HL-60/S4 treated with phorbol 12-myristate 13-acetate at 8.2 ng/mL for 4 days and 3 days (cell line): Measurements from ENCODE around the gene EFL1.

Source experiments
- in situ Hi-C: fragments of 300-500 bp; cut with MboI; formaldehyde crosslinking; loops from 2 replicates; pipeline ENCODE4 v1.15.0; 2022; ENCODE audit warnings: low sequenced_read_pairs

Gene EFL1

DNA sequence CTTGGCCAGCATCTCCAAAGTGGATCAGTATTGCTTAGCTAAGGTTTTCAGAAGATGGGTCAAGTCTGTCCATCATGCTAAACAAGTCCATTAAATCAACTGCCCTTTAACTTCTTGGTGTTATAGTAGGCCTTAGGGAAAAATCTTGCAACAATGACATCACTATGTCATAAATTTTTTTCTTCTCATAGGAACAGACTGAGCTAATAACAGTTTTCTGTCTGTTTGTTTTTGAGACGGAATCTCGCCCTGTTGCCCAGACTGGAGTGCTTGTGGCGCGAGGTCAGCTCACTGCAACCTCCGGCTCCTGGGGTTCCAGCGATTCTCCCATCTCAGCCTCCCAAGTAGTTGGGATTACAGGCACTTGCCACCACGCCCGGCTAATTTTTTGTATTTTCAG, 94.2 kb downstream of the EFL1 start:
- in situ Hi-C loops, result no loop called here

DNA sequence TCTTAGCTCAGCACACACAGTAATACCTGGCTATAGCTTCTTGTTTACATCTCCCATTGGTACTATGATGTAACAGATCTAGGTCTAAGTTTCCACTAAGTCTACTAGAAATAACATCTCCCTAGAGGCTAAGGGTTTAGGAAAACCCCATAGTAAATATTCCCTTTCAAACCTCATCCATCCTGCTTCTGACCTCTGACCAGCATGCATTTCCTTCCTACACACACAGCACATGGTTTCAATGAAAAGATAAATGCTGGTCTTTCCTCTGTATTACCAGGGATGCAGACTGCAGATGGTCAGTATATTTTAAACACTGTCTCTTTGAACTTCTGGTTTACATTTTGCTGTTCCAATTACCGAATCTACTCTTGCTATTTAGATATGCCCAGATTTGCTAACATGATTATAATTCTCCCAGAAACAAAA, 96.6 kb downstream of the EFL1 start:
- in situ Hi-C loops, result no loop called here

DNA sequence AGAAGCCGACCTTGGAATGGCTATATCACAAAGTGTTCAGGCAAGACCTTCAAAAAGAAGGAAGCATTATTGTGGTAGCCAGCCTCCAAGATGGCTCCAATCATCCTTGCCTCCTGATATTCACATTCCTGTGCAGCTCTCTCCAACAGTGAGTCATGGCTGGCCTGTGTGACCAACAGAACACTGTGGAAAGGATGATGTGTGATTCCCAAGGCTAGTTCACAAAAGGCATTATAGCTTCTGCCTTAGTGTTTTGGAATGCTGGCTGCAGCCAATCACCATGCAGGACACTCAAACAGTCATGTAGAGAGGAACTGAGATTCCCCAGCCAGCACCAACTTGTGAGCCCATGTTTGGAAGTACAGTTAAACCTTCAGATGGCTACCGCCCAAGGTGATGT, 102.6 kb downstream of the EFL1 start:
- in situ Hi-C loops, result no loop called here

DNA sequence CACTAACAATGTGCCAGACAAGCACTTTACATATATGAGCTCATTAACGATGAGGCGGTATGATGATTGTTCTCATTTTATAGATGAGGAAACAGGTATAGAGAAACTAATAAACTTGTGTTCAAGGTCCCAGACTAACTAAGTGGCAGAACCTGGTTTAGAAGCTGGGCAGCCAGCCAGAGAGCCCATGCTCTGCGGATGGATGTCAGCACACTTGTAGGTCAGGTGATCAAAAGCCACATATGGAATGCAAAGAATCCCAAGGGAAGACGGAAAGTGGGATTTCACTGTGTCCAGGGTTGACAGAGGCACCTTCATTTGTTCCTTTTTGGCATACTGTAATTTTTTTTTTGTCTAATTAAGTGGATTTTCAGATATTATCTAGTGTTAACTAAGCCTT, 103.7 kb downstream of the EFL1 start:
- in situ Hi-C loops, result no loop called here

DNA sequence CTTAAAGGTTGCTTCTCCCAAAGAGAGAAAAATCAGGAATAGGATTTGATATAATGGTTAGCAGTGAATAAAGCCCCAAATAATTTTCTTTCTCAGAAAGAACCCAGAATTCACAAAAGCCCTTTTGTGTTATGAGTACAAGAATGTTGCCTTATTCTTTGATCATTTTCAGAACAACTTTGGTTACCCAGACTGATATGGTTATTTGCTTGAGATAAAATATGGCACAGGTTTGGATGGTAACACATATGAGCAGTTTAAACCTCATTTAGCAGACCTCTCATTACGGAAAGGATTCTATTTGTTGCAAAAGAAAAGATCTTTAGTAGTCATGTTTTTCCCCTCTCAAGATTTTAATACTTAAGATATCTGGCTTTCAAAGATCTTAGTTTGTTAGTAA, 111.9 kb downstream of the EFL1 start:
- in situ Hi-C loops, result no loop called here

DNA sequence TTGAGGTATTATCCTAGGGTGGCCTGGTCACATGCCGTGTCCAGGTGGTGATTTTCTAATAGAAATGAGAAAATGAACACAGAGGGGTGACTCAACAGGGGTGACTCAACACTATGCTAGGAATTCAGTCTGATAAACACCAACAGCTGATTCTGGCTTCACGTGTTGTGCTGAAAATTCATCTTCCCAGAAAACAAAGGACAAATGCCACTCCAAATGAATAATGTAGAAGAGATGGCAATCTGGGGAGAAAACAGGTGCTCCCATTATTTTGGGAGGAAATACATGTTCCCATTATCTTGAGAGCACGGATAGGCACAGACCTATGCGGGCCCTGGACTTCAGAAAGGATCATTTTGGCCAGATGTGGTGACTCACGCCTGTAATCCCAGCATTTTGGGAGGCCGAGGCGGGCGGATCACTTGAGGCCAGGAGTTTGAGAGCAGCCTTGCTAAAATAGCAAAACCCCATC, 115.5 kb downstream of the EFL1 start:
- in situ Hi-C loops, result no loop called here

DNA sequence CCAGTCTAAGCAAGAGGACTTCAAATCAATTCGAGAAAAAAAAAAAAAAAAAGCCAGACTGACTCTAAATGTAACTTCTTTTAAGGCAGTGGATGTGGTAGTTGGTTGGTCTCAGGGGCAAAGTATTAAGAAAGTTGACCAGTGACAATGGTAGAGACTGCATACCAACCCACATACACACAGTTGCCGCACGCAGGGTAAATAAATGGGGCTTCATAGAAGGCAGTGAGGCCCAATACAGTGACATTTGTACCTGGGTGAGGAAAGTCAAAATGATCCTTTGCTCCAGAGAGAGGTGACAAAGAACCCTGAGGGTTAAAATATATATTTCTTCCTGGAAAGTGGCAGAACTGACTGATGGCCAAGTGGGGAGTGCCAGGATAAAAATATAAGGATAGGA, 116.0 kb downstream of the EFL1 start:
- in situ Hi-C loops, result no loop called here

DNA sequence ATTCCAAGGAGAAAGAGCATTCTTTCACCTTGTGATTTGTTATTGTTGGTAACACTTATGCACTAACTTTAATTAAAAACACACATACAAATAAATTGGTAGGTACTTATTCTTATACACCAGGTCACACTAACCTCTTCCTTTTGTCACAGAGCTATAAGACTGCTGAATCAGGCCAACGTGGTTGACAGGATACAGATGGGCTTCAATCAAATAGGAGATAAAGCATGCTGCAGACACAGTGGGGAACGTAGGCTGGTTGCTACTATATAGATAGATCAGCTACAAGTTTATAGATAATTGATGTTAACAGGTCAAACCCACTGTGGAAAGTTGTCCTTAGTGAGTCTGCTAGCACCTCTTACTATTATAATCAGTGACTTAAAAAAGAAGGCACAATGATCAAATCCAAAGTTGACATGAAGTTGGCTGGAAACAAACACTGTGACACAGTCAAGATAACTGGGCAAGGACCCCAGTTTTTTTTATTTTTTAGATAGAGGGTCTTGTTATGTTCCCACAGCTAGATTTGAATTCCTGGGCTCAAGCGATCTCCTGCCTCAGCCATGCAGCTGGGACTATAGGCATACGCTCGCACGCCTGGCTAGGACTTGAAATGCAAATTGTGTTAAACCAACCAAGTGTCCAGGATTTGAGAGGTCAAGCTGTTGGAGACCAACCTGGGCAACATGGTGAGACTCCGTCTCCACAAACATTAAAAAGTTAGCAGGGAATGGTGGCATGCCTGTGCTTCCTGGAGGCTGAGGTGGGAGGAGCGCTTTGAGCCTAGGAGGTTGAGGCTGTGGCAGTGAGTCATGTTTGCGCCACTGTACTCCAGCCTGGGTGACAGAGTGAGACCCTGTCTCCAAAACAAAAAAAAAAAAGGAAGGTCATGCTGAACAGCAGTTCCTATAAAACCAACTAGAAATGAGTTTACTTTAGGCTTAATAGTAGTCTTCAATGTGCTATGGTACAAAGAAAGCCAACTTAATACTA, 118.8 kb downstream of the EFL1 start:
- in situ Hi-C loops, result no loop called here

DNA sequence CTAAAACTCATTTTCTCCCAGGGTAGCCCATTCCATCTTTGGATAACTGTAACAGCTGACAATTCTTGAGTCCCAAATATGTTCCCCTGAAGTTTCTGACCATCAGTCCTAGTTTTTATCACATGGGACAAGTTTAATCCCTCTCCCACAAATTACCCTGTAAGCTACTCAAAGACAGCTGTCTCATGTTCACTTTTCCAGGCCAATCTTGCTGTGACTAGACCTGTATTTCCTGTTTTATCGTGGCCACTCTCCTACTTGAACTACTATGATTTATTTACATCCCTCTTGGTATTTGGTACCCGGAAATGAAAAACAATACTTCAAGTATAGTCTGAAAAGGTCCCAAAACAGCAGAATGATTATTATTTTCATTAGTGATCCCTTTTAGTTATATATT, 121.6 kb downstream of the EFL1 start:
- in situ Hi-C loops, result no loop called here

DNA sequence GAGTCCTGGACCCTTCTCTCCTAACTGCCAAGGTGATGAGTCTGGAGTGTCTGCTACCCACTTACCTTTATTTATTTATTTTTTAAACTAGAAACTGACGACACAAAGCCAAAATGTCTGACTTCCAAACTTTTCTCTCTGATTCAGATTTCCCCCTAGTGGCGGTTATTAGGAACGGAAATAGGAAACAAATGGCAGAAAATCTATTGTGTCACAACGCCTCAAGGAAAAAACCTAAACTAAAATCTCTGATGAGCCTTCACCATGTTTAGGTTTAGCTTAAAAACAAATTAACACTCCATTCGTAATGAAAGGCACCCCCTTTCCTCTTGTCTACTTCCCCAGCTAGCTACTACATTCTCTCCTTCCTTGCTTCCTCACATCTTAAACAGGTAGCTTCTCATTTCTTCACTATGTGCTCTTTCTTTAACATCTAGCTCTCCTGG, 122.7 kb downstream of the EFL1 start:
- in situ Hi-C loops, result no loop called here

DNA sequence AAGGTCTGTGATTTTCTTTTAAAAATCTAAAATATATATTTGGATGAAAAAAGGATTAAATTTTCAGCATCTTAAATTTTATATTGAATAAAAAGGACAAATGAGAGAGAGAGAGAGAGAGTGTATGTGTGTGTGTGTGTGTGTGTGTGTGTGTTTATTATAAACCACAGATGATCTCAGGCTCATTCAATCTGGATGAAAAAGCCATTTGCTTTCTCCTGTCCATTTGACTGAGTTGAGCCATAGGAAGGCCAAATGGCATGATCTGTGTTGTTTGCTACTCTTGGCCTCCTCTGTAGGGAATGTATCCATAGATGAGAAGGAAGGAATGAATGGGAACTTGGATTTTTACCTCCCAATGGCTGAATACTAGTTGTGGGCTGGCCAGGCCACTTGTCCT, 124.2 kb downstream of the EFL1 start:
- in situ Hi-C loops, result no loop called here

DNA sequence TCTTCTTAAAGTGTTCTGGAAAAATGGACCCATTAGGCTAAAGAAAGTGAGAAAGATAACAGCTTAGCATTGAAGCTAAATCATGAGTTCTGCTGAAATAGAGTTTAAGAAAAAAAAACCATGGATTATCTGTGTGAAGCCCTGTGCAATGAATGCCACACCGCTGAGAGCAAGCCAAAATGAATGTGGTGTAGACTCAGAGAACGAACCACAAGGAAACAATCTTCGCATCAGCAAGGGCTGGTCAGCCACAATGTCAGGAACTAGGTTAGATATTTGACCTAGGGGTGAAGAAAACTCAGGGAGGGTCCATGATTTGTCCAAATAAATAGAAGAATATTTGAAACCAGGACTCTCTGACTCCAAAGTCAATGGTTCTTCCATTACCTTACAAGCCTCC, 125.3 kb downstream of the EFL1 start:
- in situ Hi-C loops, result no loop called here

DNA sequence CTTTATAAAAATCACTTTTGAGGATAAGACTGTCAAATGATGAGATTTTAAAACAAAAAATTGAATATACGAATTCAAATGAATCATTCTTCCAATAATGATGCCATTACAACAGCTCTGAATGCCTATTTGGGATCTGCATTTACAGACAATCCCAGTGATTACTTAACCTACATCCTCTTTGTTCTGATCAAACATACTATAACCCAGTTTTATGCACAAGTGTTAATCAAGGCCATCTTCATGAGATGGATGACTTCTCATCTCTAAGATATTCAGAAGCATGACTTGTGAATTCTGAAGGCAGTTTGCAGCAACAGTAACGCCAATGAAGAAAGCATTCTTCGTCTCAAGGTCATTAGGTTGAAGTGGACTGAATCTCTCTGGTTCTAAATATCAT, 126.4 kb downstream of the EFL1 start:
- in situ Hi-C loops, result no loop called here

DNA sequence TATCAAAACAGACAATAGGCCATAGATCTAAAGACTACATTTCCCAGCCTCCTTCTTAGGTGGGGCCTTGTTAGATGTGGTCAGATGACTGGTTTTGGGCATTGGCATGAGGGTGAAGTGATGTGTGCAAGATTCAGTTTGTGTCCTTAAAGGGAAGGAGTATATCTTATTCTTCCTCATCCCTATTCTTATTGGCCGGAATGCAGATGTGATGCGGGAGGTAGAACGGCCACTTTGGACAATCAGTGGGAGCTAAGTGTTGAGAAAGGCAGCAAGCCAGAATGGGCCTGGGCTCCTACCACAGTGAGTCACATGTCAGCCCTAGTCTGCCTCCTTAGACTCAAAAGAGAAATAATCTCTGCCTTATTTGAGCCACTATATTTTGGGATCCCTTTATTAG, 126.9 kb downstream of the EFL1 start:
- in situ Hi-C loops, result no loop called here

DNA sequence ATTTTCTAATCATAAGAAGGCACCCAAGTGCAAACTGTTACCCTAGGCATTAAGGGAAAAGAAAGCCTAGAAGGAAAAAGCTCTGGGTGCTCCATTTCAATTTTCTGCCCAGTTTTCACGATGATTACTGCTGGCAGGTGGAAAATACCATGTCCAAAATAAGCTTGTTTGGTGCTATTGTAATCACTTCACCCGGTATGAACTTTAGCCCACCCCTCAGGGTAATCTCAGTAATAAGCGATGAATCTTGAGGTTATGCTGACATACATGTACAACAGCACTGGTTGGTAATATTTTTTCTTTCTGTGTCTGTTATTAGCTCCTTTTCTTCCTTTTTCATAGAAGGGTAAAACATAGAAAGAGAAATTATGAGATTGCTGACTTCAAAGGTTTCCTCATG, 128.1 kb downstream of the EFL1 start:
- in situ Hi-C loops, result no loop called here

DNA sequence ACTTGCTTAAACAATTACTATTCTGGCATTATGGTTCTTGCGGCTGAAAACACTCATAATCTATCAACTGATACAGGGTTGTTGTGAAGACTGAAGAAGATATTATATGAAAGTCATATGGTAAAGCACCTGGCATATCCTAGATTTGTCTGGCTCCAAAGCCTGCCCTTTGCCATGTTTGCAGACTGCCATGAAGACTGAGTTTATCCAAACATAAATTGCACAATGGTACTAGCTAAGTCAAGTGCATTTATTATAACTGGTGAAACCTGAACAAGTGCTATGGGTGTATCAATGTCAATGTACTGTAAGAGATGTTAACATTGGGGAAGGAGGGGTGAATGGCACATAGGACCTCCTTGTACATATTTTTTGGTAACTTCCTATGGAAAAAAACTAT, 129.3 kb downstream of the EFL1 start:
- in situ Hi-C loops, result no loop called here

DNA sequence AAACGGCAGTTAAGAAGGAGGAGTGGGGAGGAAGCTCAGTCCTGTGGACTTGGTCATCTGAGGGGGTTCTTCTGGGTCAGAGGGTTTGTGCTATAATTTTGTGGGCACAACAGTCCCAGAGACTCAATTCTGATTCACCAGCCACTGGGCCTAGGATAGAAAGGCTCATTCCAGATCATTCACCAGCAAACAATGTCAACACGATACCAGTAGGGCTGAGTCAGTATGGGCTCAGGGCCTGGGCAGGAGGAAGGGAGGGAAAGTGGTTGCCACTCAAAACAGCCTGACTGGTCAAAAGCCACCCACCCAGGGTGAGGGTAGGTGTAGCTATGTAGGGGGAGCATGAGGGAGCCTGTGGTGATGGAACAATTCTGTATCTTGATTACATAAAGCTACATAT, 129.8 kb downstream of the EFL1 start:
- in situ Hi-C loops, result no loop called here

DNA sequence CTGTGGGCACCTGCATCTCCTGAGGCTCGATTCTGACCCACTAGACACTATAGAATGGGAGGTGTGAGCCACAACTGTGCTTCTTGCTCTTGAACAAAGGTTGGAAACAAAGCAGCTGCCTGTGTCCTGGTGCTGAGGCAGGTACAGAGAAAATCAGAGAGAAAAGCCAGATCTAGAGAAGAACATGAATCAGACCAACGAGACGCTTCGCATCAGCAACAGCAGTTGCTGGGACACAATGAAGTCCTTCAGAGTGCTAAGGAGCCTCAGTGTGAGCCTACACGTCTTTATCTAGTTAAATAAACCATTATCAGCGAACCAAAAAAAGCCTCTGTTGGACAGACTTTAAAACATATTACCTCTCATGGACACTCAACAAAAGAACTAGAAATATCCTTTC, 130.4 kb downstream of the EFL1 start:
- in situ Hi-C loops, result no loop called here

DNA sequence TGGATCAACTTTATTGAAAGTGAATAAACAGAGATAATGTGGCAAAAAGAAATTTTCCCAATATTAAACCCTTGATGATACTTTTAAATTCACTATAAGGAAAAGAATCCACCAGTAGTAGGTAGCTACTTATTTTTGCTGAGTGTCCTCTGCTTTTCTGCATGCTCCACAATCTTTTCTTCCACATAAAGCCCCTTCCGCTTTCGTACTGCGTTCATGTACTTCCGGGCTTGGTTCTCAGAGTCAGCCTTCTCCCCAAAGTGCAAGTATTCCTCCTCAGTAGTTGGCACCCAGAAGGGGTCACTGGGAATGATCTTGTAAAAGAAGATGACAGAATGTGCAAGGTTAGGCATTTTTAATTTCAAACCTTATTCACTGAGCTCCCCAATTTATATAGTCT, 132.3 kb downstream of the EFL1 start:
- in situ Hi-C loops, result no loop called here

DNA sequence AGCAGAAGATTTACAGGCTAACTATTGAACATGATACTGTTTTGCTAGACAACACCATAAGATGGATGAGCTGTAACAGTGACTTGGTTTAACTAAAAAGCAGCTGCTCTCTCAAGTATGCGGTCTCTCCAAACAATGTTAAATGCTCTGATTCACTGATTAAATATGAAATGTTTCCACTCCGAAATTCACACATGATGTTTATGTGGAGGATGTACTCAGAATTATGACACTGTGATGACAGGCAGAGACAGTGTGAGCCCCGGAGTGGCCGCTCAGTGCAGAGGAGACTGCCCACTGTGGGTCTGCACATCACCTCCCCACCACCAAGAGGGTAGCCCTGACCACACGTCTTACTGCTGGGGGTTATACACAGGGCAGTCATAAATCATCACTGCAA, 132.8 kb downstream of the EFL1 start:
- in situ Hi-C loops, result no loop called here

DNA sequence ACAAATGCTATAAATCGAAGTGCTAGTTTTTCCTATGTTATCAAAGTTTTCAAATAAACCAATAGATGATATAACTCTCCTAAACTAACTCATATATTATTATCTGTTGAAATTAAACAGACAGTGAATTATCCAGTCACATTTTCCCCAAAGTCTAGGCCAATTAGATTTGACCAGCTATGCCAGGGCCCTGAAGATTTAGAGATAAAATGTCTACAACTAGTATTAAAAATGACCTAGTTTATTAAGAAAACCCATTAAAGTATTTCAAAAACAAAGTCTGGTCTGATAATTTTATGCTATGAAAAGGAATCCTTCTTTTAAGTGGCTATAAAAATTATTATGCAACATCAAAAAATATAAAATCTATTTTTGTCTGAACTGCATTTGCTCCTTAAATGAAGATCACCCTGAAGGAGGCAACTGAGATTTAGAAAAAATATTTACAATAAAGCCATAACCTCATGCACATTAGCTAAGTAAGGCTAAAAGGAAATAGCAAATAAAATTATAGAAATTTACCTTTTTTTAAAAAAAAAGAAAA, 133.3 kb downstream of the EFL1 start:
- in situ Hi-C loops, result no loop called here

DNA sequence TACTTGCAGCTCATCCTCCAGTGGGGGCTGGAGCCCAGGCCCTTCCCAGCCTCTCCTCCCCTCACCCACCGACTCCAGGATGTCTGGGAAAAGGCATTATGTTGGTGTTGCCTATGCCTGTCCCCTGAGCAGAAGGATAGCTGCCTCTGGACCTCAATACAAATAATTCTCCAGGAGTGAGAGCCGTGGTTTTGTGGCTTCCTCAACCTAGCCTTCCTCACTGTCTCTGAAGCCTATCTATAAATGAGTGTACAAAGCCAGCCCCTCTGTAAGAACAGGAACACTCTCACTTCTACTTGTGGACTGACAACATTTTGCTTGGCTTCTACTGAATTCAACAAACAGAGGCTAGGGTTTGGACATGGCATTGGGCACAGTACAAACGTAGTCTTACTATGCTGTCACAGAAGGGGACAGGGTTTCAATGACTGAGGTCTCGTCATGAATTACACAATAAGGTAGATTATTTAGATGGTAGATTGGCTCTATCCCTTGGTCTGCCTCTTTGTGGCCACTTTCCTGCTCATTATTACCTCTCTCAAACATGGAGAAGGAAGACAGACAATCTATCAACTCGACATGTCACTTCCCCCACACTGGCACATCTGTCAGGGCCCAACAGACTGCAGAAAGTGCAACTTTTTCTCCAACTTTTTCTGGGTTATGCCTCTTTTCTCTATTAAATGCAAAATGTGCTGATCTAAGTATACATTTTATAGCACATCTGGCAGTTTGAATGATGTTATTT, 134.0 kb downstream of the EFL1 start:
- in situ Hi-C loops, result no loop called here
